IMR-90 (cell line): ENCODE data around the gene GLYAT. TPM values are rescaled to one million over a fixed set of nuclear protein-coding genes. Genes with fewer than 3 reads are reported as not detected.

ENCODE experiments used
- ATAC-seq: fragments of 200-7000 bp; cut with Tn5 transposase; 2 replicates; pipeline ENCODE4 v1.9.1; 2020; ENCODE audit warnings: low read depth, mild to moderate bottlenecking, moderate library complexity
- BruUV-seq: library from RNA; stranded (reverse); fragments of 400-500 nt; replicated peaks from 2 replicates; lab custom pipeline; 2021; lab: Mats Ljungman, UMichigan
- CTCF ChIA-PET: fragments of 300-600 bp; formaldehyde crosslinking; extraction: SDS; loops from one replicate; lab custom pipeline; 2021; ENCODE audit warnings: antibody characterized with exemption; lab: Yijun Ruan, JAX
- POLR2A ChIA-PET: fragments of 300-600 bp; sonication (Branson Sonifier 250); formaldehyde crosslinking; loops from one replicate; lab custom pipeline; 2022; ENCODE audit warnings: antibody characterized with exemption; ENCODE audit not compliant: unreplicated experiment; lab: Charles Lee
- DNase-seq: peaks from one replicate; pipeline ENCODE4 v3.0.0; 2013
- H2AFZ ChIP-seq: replicated peaks from 2 replicates; pipeline ENCODE3; 2013; ENCODE audit warnings: low read length, mild to moderate bottlenecking; ENCODE audit not compliant: poor library complexity
- H2AK5ac ChIP-seq: 2 replicates; pipeline ENCODE4 v1.6.1; 2013; ENCODE audit warnings: low read depth, low read length, inconsistent platforms
- H2AK9ac ChIP-seq: replicated peaks from 2 replicates; pipeline ENCODE3; 2013; ENCODE audit warnings: mild to moderate bottlenecking, low read depth, low read length, moderate library complexity; ENCODE audit not compliant: poor library complexity
- H2BK120ac ChIP-seq: 2 replicates; pipeline ENCODE4 v1.6.1; 2013; ENCODE audit warnings: low read depth, low read length, inconsistent platforms
- H2BK15ac ChIP-seq: 3 replicates; pipeline ENCODE4 v1.6.1; 2013; ENCODE audit warnings: low read depth, low read length, inconsistent platforms
- H2BK20ac ChIP-seq: 2 replicates; pipeline ENCODE4 v1.6.1; 2013; ENCODE audit warnings: low read depth, mild to moderate bottlenecking, inconsistent platforms, low read length, moderate library complexity
- H2BK5ac ChIP-seq: 2 replicates; pipeline ENCODE4 v1.6.1; 2013; ENCODE audit warnings: mild to moderate bottlenecking, low read depth, low read length, inconsistent platforms; ENCODE audit not compliant: poor library complexity, severe bottlenecking
- H3K14ac ChIP-seq: replicated peaks from 2 replicates; pipeline ENCODE4 v1.6.1; 2013; ENCODE audit warnings: low read depth, low read length, inconsistent platforms
- H3K18ac ChIP-seq: 2 replicates; pipeline ENCODE4 v1.6.1; 2013; ENCODE audit warnings: low read depth, low read length, control low read depth
- H3K23ac ChIP-seq: 2 replicates; pipeline ENCODE4 v1.6.1; 2013; ENCODE audit warnings: low read depth, low read length, inconsistent platforms
- H3K27ac ChIP-seq: 2 replicates; pipeline ENCODE4 v1.5.1; 2013; ENCODE audit warnings: mild to moderate bottlenecking, control low read depth, low read length; ENCODE audit not compliant: insufficient read depth
- H3K27me3 ChIP-seq: 2 replicates; pipeline ENCODE4 v1.6.1; 2013; ENCODE audit warnings: low read length; ENCODE audit not compliant: control insufficient read depth, insufficient read depth
- H3K36me3 ChIP-seq: 2 replicates; pipeline ENCODE4 v1.6.1; 2013; ENCODE audit warnings: low read length, mixed read lengths; ENCODE audit not compliant: control insufficient read depth, insufficient read depth
- H3K4ac ChIP-seq: 2 replicates; pipeline ENCODE4 v1.6.1; 2013; ENCODE audit warnings: low read depth, low read length, inconsistent platforms
- H3K4me1 ChIP-seq: 2 replicates; pipeline ENCODE4 v1.6.1; 2013; ENCODE audit warnings: low read length, mixed read lengths; ENCODE audit not compliant: control insufficient read depth, insufficient read depth
- H3K4me2 ChIP-seq: 2 replicates; pipeline ENCODE4 v1.6.1; 2013; ENCODE audit warnings: low read depth, mild to moderate bottlenecking, control low read depth, low read length, moderate library complexity
- H3K4me3 ChIP-seq: 2 replicates; pipeline ENCODE4 v1.5.1; 2013; ENCODE audit warnings: low read depth, mild to moderate bottlenecking, control low read depth, low read length, moderate library complexity; ENCODE audit not compliant: insufficient read depth
- H3K56ac ChIP-seq: 2 replicates; pipeline ENCODE4 v1.6.1; 2013; ENCODE audit warnings: low read length, inconsistent platforms; ENCODE audit not compliant: insufficient read depth; ENCODE audit errors: extremely low read depth
- H3K79me1 ChIP-seq, 2 experiments: 2 replicates each; pipeline ENCODE4 v1.6.1; 2013; ENCODE audit warnings: low read length in 2 of 2, inconsistent platforms in 1 of 2, low read depth in 1 of 2
- H3K9ac ChIP-seq: 2 replicates; pipeline ENCODE4 v1.6.1; 2013; ENCODE audit warnings: low read depth, low read length, control low read depth
- H3K9me1 ChIP-seq: 2 replicates; pipeline ENCODE4 v1.6.1; 2013; ENCODE audit warnings: low read length, inconsistent platforms; ENCODE audit not compliant: insufficient read depth
- H3K9me3 ChIP-seq: 2 replicates; pipeline ENCODE4 v1.6.1; 2013; ENCODE audit warnings: low read length; ENCODE audit not compliant: control insufficient read depth, insufficient read depth
- H4K20me1 ChIP-seq: 2 replicates; pipeline ENCODE4 v1.6.1; 2013; ENCODE audit warnings: low read length, inconsistent platforms; ENCODE audit not compliant: insufficient read depth
- H4K5ac ChIP-seq: 2 replicates; pipeline ENCODE4 v1.6.1; 2013; ENCODE audit warnings: mild to moderate bottlenecking, low read depth, low read length, control low read depth
- H4K8ac ChIP-seq, 2 experiments: 2 replicates each; pipeline ENCODE4 v1.6.1; 2013; ENCODE audit warnings: low read depth in 2 of 2, low read length in 2 of 2, control low read depth in 1 of 2, inconsistent platforms in 1 of 2
- H4K91ac ChIP-seq: 2 replicates; pipeline ENCODE4 v1.6.1; 2013; ENCODE audit warnings: low read depth, low read length, inconsistent platforms; ENCODE audit not compliant: insufficient read depth
- BHLHE40 ChIP-seq: fragments of 150-350 bp; IDR thresholded peaks from 2 replicates; pipeline ENCODE4 v1.6.1; 2016; ENCODE audit warnings: mild to moderate bottlenecking, low read depth, low read length
- CEBPB ChIP-seq: IDR thresholded peaks from 2 replicates; pipeline ENCODE4 v1.6.1; 2012; ENCODE audit warnings: low read depth, low read length, improper control_type of control experiment
- CHD1 ChIP-seq: IDR thresholded peaks from 2 replicates; pipeline ENCODE4 v1.6.1; 2012; ENCODE audit warnings: low read depth, low read length, improper control_type of control experiment
- FOS ChIP-seq: fragments of 150-350 bp; IDR thresholded peaks from 2 replicates; pipeline ENCODE4 v1.6.1; 2016; ENCODE audit warnings: low read depth, low read length
- MAFK ChIP-seq: IDR thresholded peaks from 2 replicates; pipeline ENCODE4 v1.6.1; 2012; ENCODE audit warnings: low read depth, low read length, improper control_type of control experiment
- MAZ ChIP-seq: IDR thresholded peaks from 2 replicates; pipeline ENCODE4 v1.6.1; 2012; ENCODE audit warnings: low read depth, mild to moderate bottlenecking, low read length, improper control_type of control experiment, moderate library complexity, borderline replicate concordance
- MXI1 ChIP-seq: IDR thresholded peaks from 2 replicates; pipeline ENCODE4 v1.6.1; 2012; ENCODE audit warnings: low read depth, mild to moderate bottlenecking, low read length, moderate library complexity, borderline replicate concordance
- NFE2L2 ChIP-seq: fragments of 150-350 bp; IDR thresholded peaks from 2 replicates; pipeline ENCODE4 v1.6.1; 2016; ENCODE audit warnings: low read depth, mild to moderate bottlenecking, low read length
- POLR2A ChIP-seq: IDR thresholded peaks from 2 replicates; pipeline ENCODE4 v1.6.1; 2012; ENCODE audit warnings: mild to moderate bottlenecking, low read depth, low read length
- RAD21 ChIP-seq: IDR thresholded peaks from 2 replicates; pipeline ENCODE4 v1.6.1; 2012; ENCODE audit warnings: low read length, improper control_type of control experiment
- RCOR1 ChIP-seq: IDR thresholded peaks from 2 replicates; pipeline ENCODE4 v1.6.1; 2012; ENCODE audit warnings: mild to moderate bottlenecking, low read length, improper control_type of control experiment; ENCODE audit not compliant: insufficient replicate concordance
- SMC3 ChIP-seq: fragments of 150-350 bp; IDR thresholded peaks from 2 replicates; pipeline ENCODE4 v1.6.1; 2016; ENCODE audit warnings: low read depth, mild to moderate bottlenecking, antibody characterized with exemption, low read length, moderate library complexity
- WGBS, 2 experiments: methylation state at CpG; one replicate each; pipeline versions ENCODE4 v1.1.5 to v1.1.7; 2013; ENCODE audit warnings: missing lambda C conversion rate in 2 of 2; ENCODE audit not compliant: insufficient read length in 1 of 2; ENCODE audit errors: extremely low coverage in 2 of 2; 5-methylcytosine and 5-hydroxymethylcytosine counted together
- dilution Hi-C: fragments of 300-500 bp; cut with HindIII; formaldehyde crosslinking; loops from one replicate; pipeline ENCODE4 v1.14.3; 2018; ENCODE audit warnings: low sequenced_read_pairs; ENCODE audit not compliant: unreplicated experiment
- in situ Hi-C: fragments of 300-500 bp; cut with MboI; formaldehyde crosslinking; loops from 3 replicates; pipeline ENCODE4 v1.14.3; 2019; ENCODE audit warnings: low sequenced_read_pairs, inconsistent platforms, mixed read lengths
- intact Hi-C: fragments of 100-400 bp; cut with micrococcal nuclease; formaldehyde crosslinking; loops from 2 replicates; pipeline ENCODE4 v1.10.0; 2022
- polyA plus RNA-seq, 3 experiments: library from polyadenylated mRNA; depleted of rRNA; stranded (reverse); fragments of >200 nt; gene quantifications; 2 replicates each; pipeline ENCODE4 v1.2.3, GENCODE V29; 2012; ENCODE audit warnings: low replicate concordance in 1 of 3
- total RNA-seq: library from RNA; depleted of rRNA; stranded (reverse); fragments of >200 nt; gene quantifications from 2 replicates; pipeline ENCODE4 v1.2.3, GENCODE V29; 2012

Gene GLYAT
- total and polyA plus RNA-seq, 2 of the 4 experiments (the other 2 are of a cell fraction), result not detected

DNA sequence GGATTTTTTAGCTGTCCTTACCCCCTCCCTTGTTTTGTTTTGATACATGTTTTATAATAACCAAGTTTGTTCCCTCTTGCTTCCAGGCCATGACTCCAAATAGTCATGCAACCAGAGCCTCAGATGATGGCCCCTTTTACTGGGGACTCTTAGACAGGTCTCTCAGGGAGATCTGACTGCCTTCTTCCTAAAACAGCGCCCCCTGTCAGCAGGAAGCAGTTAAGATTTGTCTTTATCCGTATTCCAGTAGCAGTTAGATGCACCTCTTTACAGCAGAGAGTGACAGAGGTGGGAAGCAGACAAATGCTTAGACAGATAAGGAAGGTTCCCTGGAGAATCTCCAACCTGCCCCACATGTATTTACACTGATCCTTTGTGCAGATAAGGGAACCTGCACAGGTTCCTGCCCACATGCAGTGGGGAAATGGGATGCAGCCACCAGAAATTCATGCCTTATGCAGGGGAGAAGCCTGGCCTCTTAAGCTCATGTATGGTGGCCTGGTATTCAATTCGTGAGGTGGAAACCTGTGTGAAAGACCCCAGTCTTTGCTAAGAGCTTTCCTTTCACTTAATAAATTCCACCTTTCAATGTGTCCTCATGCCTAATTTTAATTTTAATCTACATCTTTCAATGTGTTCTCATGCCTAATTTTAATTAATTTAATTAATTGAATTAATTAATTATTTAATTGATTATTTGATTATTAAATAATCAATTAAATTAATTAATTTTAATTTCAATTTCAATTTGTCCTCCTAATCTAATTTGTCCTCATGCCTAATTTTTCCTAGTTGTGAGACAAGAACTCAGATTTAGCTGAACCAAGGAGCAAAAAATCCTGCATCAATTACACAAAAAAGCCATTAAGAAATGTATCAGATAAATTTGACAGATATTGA, 11.5 kb upstream of the GLYAT start:
- Histone ChIP-seq H4K20me1 (no peaks in the 10 kb centered on the region), H2BK15ac (no peak overlapping the region), H3K9ac (no peak overlapping the region), H2AK9ac (no peak overlapping the region), H3K36me3 (no peaks in the 10 kb centered on the region), H3K79me1 (no peaks in the 10 kb centered on the region), H3K4me2 (no peak overlapping the region), H3K4me1 (no peaks in the 10 kb centered on the region), H2BK120ac (no peak overlapping the region), H3K27ac (no peak overlapping the region), H2AFZ (no peak overlapping the region), H4K91ac (no peak overlapping the region), H4K8ac (no peak overlapping the region), H3K56ac (no peak overlapping the region), H3K23ac (no peak overlapping the region), H3K9me3 (no peaks in the 10 kb centered on the region), H3K4ac (no peak overlapping the region), H3K18ac (no peak overlapping the region), H3K4me3 (no peak overlapping the region), H2BK20ac (no peak overlapping the region), H2AK5ac (no peak overlapping the region), H4K5ac (no peak overlapping the region), H3K9me1 (no peaks in the 10 kb centered on the region), H2BK5ac (no peak overlapping the region), H3K14ac (no peak overlapping the region), H3K27me3 (no peaks in the 10 kb centered on the region)
- dilution Hi-C loops (no loop called here), in situ Hi-C loops (no loop called here), intact Hi-C loops (no loop called here)
- no peak for DNase-seq
- no CpG with 5 or more reads among the region's 3 CpGs for WGBS, 2 experiments
- TF ChIP-seq BHLHE40 (no peak), FOS (no peak), RAD21 (no peak), CEBPB (no peak), NFE2L2 (no peak), MXI1 (no peak), POLR2A (no peak), CHD1 (no peak), MAFK (no peak), SMC3 (no peak), MAZ (no peak), RCOR1 (no peak)
- BruUV-seq, result no TSS peak
- CTCF ChIA-PET, result interaction anchor here (0.8 kb wide), 1 partner anchor 8 kb away, joined by 4 read pairs; no protein-coding TSS in a partner anchor
- POLR2A ChIA-PET, result no interaction called here
- ATAC-seq, result no peak
